GM21381 (cell line): Measurements from ENCODE around the gene DMGDH.

ENCODE experiments used
- ATAC-seq: cut with Tn5 transposase; IDR thresholded peaks from one replicate; pipeline ENCODE4 v1.9.1; 2021; ENCODE audit warnings: mild to moderate bottlenecking, moderate library complexity; ENCODE audit not compliant: unreplicated experiment

The DMGDH gene

GRCh38 chr5:79074641-79075040 is 5.2 kb upstream of the DMGDH start:
- ATAC-seq = no peak

GRCh38 chr5:79070350-79070667 is 835 bp upstream of the DMGDH start:
- no peak for ATAC-seq

DNA sequence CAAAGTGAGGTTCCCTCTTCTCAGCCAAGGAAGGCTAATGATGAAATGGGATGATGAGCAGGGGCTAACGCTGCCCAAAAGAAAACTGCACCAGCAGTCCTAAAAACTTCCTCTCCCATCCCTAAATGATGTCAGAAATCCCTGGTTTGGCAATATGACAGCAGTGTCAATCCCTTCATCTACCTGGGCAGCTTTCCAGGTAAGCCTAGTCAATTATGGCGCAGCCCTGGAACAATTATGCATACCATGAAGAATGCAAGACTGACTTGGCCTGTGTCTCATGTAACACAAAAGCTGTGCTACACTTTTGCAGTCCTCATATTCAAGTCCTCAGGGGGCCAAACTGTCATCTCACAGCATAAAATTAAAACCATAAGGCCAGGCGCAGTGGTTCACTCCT is 7.0 kb downstream of the DMGDH start:
- ATAC-seq = no peak

- no peak for ATAC-seq
Observed at GRCh38 chr5:79059674-79060073, 9.8 kb downstream of the DMGDH start.

DNA sequence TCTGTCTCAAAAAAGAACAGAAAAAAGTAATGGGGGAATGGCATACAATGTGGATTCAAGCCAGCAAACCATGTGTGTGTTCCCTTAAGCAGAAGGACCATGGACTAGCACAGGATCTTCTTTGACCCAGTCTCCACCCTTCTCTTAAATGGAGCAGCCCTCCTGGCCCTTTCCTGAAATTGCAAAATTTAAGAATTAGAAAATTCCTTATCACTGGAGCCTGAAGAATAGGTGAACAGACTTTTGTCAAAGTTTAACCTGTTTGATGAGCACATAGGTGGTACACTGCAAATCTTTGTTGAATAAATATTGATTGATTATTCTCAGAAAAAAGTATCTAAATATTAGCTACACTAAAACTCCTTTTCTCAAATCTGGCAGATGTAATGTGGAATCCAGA is 12.6 kb downstream of the DMGDH start:
- no peak for ATAC-seq

DNA sequence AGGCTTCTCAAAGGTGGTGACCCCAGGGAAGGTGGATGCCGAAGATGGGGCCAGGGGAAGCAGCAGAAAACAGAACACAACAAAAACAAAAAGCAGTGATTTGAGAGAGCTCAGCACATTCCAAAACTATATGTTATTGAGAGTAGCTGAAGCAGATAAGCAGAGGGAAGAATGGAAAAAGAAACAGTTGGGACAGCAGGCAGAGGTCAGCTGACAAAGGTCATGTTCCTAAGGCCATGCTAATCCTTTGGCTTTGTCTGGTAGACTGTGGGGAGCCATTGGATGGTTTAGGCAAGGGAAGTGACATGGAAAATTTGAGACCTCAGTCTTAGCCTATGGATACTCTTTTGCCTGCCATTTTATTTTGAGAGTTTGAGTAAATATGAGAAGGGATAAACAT is 14.5 kb downstream of the DMGDH start:
- no peak for ATAC-seq

DNA sequence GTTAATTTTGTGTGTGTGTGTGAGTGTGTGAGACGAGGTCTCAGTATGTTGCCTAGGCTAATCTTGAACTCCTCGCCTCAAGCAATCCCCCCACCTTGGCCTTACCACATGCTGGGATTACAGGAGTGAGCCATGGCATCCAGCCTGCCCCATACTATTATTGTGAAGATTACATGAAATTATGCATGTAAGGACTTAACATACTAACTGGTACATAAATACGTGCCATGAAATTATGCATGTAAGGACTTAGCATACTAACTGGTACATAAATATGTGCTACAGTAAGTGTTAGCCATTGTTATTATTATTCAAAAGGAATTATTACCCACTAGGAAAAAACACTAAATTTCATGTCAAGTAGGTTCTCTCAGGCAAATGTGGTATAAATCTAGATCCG is 16.2 kb downstream of the DMGDH start:
- ATAC-seq = no peak

DNA sequence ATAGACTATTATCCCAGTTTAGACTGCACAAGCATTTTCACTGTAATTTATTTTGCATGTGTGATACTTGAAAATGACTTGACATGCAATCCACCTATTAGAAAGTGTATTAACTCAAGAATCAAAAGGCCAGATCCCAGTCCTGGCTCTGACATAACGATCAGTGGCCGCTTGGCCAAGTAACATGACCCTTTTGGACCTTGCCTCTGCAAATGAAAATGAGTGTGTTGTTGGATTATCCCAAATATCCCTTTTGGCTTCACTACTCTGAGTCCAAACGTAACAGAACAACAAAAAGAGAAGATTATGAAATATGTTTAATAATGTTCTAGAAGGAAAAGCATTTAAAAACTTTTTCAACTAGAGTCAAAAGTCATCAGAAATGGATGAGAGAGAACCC is 19.0 kb downstream of the DMGDH start:
- no peak for ATAC-seq

DNA sequence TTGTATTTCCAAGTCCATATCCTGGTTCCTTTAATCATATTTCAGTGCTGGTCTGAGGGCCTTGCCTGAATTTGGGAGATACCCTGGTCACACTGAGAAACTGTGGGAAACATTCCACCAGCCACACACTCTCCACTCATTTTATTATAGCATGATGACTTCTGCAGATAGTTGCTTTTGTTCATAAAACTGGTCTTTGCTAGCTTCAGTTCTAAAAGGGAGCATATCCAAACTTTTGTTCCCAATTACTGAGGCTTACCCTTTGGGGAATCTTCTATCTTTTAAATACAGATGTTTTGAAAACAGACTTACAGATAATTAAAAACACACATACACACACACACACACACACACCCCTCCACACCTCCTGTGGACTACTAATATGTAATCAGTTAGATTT is 21.0 kb downstream of the DMGDH start:
- ATAC-seq = no peak

DNA sequence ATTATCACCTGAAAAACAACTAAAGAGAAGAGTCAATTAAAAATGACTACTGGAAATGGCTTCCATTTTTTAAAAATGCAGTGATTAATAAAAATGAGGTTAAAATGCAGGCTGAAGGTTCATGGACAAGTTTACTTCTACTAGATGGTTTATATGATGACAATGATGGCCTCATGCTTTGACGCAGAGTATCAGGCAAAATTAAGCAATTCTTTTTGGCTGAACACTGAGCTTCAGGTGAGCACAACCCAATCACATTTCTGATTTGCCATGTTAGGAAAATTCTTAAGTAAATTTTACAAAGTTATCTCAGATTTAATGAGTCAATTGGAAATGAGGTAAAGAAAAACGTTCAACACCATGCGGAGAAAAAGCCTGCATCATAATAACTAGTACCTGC is 22.3 kb downstream of the DMGDH start:
- ATAC-seq = no peak

DNA sequence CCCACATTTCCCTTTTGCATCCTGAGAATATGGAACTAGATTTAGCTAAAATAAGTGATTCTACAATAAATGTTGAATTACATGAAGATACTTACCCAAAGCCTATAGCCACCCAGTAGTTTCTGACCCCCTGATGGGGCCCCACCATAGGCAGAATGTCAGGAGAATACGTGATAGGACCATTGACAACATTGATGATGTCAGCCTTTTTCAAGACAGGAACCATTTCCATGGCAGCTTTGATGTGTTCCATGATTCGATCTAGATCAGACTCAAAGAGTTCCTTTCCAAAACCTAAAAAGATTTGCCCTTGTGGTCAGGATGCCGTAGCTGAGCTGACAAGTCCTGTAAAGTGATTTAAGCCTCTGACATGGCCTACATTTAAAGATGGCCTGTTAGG is 27.3 kb downstream of the DMGDH start:
- no peak for ATAC-seq

GRCh38 chr5:79036769-79037168 is 32.7 kb downstream of the DMGDH start:
- ATAC-seq = no peak

GRCh38 chr5:79035237-79035636 is 34.2 kb downstream of the DMGDH start:
- ATAC-seq = no peak

DNA sequence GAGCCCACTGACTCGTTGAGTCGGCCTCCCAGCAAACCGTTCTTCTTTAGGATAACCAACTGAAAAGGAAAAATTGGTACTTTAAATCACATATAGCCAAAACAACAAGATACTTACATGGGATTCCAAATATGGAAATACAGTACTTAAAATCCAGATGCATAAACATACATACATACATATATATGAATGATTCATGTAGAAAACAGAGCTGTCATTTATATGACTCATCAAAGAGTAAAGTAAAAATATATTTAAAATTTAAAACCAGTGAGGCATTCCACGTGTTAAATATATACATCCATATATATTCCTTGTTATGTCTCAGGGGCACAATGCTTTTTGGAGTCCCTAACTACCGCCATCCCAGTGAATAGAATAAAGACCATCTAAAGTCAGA is 36.7 kb downstream of the DMGDH start:
- ATAC-seq = no peak

DNA sequence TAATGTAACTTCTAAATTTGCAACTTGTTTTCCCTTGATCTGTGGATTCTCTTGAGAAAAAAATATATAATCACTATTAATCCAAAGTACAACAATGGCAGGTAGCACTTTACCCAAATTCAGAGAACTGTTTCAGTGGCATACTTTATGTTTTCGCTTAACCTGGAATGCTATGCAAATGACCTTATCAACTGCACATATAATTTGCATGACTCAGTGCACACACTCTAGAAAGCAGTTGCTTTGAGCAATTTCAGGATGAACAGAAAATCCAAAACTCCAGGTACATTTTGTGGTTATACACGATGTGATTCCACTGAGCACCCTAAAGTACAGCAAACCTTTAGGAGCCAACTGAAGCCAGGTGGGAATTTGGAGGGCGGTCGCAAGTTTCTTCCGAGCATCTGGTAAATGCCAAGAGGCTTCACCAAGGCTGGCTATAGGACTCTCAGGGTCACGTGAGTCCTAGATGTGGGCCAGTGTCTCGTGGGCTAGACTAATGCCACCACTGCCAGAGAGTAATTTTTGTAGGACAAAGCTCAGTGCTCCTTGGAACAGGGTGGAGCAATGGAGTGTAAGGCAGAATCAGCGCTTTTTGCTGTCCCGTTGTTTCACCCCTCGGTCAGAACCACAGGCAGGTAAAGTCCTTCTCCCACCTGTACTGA is 37.3 kb downstream of the DMGDH start:
- no peak for ATAC-seq

DNA sequence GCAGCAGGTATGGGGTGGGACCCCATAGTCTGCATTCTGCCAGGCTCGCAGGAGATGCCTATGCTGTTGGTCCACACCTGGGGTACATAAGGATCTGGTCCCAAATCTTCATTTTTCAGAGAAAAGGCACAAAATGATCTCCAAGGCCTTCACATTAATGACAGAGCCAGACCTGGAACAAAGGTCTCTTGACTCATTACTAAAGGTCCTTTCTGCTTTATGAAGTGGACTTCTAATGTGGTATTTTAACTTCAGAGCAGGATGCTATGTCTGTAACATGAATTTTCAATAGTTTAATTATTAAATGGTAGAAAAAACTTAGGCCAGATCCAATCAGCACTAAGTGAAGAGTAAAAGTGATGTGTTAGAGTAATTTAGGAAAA is 38.0 kb downstream of the DMGDH start:
- no peak for ATAC-seq

- no peak for ATAC-seq
Observed at GRCh38 chr5:79030663-79031484, 38.6 kb downstream of the DMGDH start.

DNA sequence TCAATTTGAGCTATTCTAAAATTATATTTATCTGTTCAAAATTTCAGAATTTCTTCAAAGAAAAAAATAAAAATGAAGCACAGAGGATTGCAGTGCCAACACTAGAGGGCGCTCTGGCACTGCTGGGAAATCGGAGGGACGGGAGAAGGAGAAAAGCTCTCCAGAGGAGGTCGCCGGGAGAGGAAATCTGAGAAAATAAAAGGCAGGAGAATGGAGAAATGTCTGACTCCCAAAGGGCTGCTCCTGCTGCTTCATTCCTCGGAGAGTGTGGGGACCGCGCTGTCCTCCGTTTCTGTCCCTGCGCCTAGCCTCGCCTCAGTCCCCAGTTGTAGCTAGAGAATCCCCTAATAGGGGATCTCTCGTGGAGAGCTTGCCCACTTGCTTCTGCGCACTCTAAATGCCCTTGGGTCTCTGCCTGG is 44.4 kb downstream of the DMGDH start:
- ATAC-seq = no peak

DNA sequence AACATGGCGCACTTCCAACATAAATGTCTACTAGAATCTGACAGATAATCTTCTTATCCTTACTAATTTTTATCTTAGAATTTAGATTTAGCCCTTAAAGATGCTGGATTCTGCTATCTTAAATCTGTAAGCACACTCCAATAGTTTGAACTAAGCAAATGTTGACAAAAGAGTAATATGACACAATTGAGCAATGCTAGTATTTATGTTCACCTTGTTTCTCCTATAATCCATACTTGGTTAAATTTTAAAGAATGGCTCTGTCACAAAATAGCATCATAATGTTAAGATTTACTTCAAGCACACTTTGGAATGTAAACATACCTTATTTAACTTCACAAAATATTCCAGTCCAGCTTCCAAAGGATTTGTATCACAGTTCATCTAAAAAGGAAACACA is 45.5 kb downstream of the DMGDH start:
- ATAC-seq = no peak

DNA sequence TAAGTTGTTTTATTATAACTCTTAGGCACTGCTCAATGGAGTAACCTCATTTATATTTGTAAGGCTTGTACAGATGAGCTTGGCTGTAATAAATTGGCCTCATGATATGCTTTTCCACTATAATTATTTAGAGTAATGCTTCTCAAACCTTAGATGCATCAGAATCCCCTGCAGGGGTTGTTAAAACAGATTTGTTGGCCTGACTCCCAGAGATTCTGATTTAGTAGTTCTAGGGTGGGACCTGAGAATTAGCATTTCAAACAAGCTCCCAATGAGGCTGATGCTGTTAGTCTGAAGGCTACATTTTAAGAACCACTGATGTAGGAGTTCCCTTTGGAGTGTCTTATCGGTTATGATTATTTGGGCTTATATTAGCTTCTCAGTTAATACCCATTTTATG is 46.1 kb downstream of the DMGDH start:
- ATAC-seq = no peak

DNA sequence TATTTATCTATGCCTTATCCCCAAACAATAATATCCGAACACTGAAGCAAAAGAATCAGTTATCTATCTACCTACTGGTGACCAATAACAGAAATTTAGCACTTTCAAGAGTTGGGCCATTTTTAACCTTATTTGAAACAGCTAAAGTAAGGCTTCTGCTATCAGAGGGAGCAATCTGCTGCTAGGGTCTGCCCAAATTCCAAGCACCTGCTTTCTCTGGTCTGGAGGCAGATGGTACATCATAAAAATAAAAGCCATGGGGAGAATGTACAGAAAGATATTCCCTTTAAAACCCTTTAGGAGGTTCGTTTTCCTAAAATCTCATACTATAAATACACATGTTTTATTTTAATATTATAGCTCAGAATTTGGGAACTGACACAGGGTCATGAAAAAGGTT is 46.7 kb downstream of the DMGDH start:
- ATAC-seq = no peak

DNA sequence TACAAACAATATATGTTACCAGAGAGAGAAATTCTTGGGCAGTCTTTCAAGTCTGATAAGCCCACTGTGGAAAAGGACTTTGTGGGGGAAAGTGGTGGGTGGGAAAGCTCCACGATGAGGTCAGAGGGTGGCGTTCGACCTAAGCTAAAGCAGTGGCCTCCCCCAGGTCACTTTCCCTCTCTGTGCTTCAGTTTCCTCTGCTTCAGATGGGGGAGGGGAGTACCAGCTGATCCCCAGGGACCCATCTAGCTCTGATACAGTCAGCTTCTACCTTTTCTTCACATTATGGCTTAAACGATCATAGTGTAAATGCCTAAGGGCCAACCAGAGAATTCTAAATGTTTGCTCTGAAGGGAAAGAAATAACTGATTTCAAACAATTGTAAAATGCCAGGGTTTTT is 47.7 kb downstream of the DMGDH start:
- no peak for ATAC-seq
